Panc1 (cell line): ENCODE results near the gene ROBO3. TPM values are rescaled to one million over a fixed set of nuclear protein-coding genes. Genes with fewer than 3 reads are reported as not detected.

ENCODE experiments used
- ATAC-seq: fragments of 200-7000 bp; cut with Tn5 transposase; 2 replicates; pipeline ENCODE4 v1.9.1; 2020; ENCODE audit warnings: mild to moderate bottlenecking, moderate library complexity
- BruUV-seq: library from RNA; stranded (reverse); fragments of 400-500 nt; replicated peaks from 2 replicates; lab custom pipeline; 2021; lab: Mats Ljungman, UMichigan
- CTCF ChIA-PET: fragments of 300-600 bp; sonication (Branson Sonifier 250); formaldehyde crosslinking; loops from one replicate; lab custom pipeline; 2022; ENCODE audit warnings: antibody characterized with exemption; lab: Charles Lee
- POLR2A ChIA-PET: fragments of 300-600 bp; sonication (Branson Sonifier 250); formaldehyde crosslinking; loops from one replicate; lab custom pipeline; 2022; ENCODE audit warnings: antibody characterized with exemption; lab: Charles Lee
- DNase-seq: peaks from one replicate; pipeline ENCODE4 v3.0.0-alpha.2; 2010; ENCODE audit warnings: low read depth, low spot score
- H3K27ac ChIP-seq: 2 replicates; pipeline ENCODE4 v1.5.1; 2011; ENCODE audit warnings: mild to moderate bottlenecking, low read length, inconsistent platforms
- H3K27me3 ChIP-seq: fragments of 200-500 bp; sonication (Bioruptor generic); 2 replicates; pipeline ENCODE4 v1.6.0; 2014; ENCODE audit warnings: low read length, inconsistent platforms; ENCODE audit not compliant: control insufficient read depth, insufficient read depth
- H3K36me3 ChIP-seq: fragments of 200-500 bp; sonication (Bioruptor generic); 2 replicates; pipeline ENCODE4 v1.5.1; 2014; ENCODE audit warnings: inconsistent platforms, mild to moderate bottlenecking, low read length, moderate library complexity; ENCODE audit not compliant: control insufficient read depth, insufficient read depth
- H3K4me1 ChIP-seq: 2 replicates; pipeline ENCODE4 v1.5.1; 2011; ENCODE audit warnings: inconsistent platforms, mild to moderate bottlenecking, low read length, moderate library complexity; ENCODE audit not compliant: control insufficient read depth, insufficient read depth
- H3K4me3 ChIP-seq, 2 experiments: 2 replicates each; pipeline ENCODE4 v1.5.1; 2011 to 2012; ENCODE audit warnings: low read depth in 2 of 2, low read length in 2 of 2, mild to moderate bottlenecking in 2 of 2, inconsistent platforms in 1 of 2, moderate library complexity in 1 of 2
- H3K9me3 ChIP-seq: fragments of 200-500 bp; sonication (Bioruptor generic); 2 replicates; pipeline ENCODE4 v1.5.1; 2014; ENCODE audit warnings: low read depth, mild to moderate bottlenecking, inconsistent platforms, low read length, moderate library complexity; ENCODE audit not compliant: control insufficient read depth, insufficient read depth
- POLR2AphosphoS5 ChIP-seq: IDR thresholded peaks from 2 replicates; pipeline ENCODE4 v1.6.1; 2012; ENCODE audit warnings: mild to moderate bottlenecking, low read depth, low read length, moderate library complexity
- SIN3A ChIP-seq: IDR thresholded peaks from 2 replicates; pipeline ENCODE4 v1.6.1; 2012; ENCODE audit warnings: low read depth, mild to moderate bottlenecking, low read length, moderate library complexity, borderline replicate concordance; ENCODE audit not compliant: insufficient read depth
- TCF7L2 ChIP-seq: IDR thresholded peaks from 2 replicates; pipeline ENCODE4 v1.6.1; 2011; ENCODE audit warnings: mild to moderate bottlenecking, low read depth, low read length, inconsistent platforms
- in situ Hi-C: cut with HindIII; loops from 2 replicates; pipeline ENCODE4 v1.10.0; 2016; ENCODE audit warnings: low sequenced_read_pairs, low pct_unique_long_range_greater_than_20kb
- intact Hi-C: fragments of 100-400 bp; cut with micrococcal nuclease; formaldehyde crosslinking; loops from one replicate; pipeline ENCODE4 v1.10.0; 2022; ENCODE audit not compliant: unreplicated experiment
- total RNA-seq: library from RNA; stranded (reverse); gene quantifications from one replicate; pipeline ENCODE4 v1.2.1, GENCODE V29; 2021; ENCODE audit not compliant: unreplicated experiment
- TF ChIP-seq, protein P1 (sequence below), 2 experiments: IDR thresholded peaks; 2 replicates each; pipeline ENCODE4 v1.6.1; 2011 to 2012; ENCODE audit warnings: low read depth in 2 of 2, control low read depth in 1 of 2, low read length in 1 of 2, mild to moderate bottlenecking in 1 of 2, moderate library complexity in 1 of 2; ENCODE audit not compliant: insufficient read depth in 1 of 2
- TF ChIP-seq, protein P2 (sequence below): fragments of 450-650 bp; IDR thresholded peaks from 2 replicates; pipeline ENCODE4 v1.5.1; 2017; ENCODE audit warnings: mild to moderate bottlenecking

Gene ROBO3
- total RNA-seq, 1 experiment from 2014 or later, result 12.0 TPM

DNA sequence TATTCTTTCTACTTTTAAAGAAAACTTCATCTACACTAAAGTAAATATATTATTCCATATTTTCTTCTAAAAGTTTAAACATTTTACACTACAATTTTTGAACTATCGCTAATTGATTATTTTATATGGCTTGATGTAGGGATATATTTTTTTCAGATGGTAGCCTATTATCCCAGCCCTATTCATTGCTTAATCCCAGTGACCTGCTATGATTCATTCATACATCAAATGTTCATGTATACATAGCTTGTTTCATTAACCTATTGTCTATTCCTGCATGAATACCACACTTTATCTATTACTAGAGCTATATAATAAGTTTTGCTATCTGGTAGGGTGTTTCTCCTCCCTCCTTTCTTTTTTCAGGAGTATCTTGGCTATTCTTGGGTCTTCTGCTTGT, 37.4 kb downstream of the ROBO3 start:
- TF ChIP-seq POLR2AphosphoS5 (no peak), TCF7L2 (no peak), SIN3A (no peak)
- TF ChIP-seq, protein P1, sequence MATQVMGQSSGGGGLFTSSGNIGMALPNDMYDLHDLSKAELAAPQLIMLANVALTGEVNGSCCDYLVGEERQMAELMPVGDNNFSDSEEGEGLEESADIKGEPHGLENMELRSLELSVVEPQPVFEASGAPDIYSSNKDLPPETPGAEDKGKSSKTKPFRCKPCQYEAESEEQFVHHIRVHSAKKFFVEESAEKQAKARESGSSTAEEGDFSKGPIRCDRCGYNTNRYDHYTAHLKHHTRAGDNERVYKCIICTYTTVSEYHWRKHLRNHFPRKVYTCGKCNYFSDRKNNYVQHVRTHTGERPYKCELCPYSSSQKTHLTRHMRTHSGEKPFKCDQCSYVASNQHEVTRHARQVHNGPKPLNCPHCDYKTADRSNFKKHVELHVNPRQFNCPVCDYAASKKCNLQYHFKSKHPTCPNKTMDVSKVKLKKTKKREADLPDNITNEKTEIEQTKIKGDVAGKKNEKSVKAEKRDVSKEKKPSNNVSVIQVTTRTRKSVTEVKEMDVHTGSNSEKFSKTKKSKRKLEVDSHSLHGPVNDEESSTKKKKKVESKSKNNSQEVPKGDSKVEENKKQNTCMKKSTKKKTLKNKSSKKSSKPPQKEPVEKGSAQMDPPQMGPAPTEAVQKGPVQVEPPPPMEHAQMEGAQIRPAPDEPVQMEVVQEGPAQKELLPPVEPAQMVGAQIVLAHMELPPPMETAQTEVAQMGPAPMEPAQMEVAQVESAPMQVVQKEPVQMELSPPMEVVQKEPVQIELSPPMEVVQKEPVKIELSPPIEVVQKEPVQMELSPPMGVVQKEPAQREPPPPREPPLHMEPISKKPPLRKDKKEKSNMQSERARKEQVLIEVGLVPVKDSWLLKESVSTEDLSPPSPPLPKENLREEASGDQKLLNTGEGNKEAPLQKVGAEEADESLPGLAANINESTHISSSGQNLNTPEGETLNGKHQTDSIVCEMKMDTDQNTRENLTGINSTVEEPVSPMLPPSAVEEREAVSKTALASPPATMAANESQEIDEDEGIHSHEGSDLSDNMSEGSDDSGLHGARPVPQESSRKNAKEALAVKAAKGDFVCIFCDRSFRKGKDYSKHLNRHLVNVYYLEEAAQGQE (IDR thresholded peaks at IDR 0.05; ENCODE audit: insufficient read depth in 1 of 2, low read depth in 2 of 2, low read length in 1 of 2), result no peak
- TF ChIP-seq, protein P2, sequence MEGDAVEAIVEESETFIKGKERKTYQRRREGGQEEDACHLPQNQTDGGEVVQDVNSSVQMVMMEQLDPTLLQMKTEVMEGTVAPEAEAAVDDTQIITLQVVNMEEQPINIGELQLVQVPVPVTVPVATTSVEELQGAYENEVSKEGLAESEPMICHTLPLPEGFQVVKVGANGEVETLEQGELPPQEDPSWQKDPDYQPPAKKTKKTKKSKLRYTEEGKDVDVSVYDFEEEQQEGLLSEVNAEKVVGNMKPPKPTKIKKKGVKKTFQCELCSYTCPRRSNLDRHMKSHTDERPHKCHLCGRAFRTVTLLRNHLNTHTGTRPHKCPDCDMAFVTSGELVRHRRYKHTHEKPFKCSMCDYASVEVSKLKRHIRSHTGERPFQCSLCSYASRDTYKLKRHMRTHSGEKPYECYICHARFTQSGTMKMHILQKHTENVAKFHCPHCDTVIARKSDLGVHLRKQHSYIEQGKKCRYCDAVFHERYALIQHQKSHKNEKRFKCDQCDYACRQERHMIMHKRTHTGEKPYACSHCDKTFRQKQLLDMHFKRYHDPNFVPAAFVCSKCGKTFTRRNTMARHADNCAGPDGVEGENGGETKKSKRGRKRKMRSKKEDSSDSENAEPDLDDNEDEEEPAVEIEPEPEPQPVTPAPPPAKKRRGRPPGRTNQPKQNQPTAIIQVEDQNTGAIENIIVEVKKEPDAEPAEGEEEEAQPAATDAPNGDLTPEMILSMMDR, result no peak
- Histone ChIP-seq H3K4me1 (0 out of 2 replicates have a peak, but pooled peaks cover 3% of the 10 kb centered on the region), H3K27ac (no peak overlapping the region), H3K9me3 (no peaks in the 10 kb centered on the region), H3K36me3 (no peaks in the 10 kb centered on the region), H3K27me3 (peaks cover 30% of the 10 kb centered on the region), H3K4me3 (no peak overlapping the region)
- BruUV-seq, result no TSS peak
- in situ Hi-C loops (no loop called here), intact Hi-C loops (no loop called here)
- ChIA-PET POLR2A (interaction anchor here (0.9 kb wide), 1 partner anchor 20 kb away, joined by 8 read pairs; no protein-coding TSS in a partner anchor), CTCF (no interaction called here)
- DNase-seq, result no peak
- no peak for ATAC-seq

DNA sequence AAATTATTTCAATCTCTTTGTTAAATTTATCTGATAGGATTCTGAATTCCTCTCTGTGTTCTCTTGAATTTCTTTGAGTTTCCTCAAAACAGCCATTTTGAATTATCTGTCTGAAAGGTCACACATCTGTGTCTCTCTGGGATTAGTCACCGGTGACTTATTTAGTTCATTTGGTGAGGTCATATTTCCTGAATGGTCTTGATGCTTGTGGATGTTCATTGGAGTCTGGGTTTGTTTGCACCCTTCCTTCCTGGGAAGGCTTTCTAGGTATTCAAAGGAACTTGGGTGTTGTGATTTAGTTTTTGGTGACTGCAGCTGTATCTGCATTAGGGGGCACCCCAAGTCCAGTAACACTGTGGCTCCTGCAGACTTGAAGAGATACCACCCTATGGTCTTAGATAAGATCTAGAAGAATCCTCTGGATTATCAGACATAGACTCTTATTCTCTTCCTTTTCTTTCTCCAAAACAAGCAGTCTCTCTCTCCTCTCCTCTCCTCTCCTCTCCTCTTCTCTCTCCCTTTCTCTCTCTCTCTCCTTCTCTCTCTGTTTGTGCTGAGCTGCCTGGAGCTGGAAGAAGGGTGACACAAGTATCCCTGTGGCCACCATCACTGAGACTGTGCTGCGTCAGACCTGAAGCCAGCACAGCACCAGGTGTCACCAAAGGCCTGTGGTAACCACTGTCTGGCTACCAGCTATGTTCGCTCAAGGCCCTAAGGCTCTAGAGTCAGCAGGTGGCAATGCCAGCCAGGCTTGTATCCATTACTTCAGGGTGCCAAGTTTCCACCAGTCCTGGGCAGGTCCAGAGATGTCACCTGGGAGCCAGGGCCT, 50.5 kb downstream of the ROBO3 start:
- no peak overlapping the region for H3K4me3 ChIP-seq
- no peaks in the 10 kb centered on the region; the same call in 1 of the 2 replicates for H3K27me3 ChIP-seq
- H3K27ac ChIP-seq, result no peak overlapping the region
- ATAC-seq, result no peak
- intact Hi-C loops (loop anchor here (10.0 kb wide), 1 partner anchor 119 kb away; no protein-coding TSS in a partner anchor), in situ Hi-C loops (no loop called here)
- BruUV-seq, result no TSS peak
- H3K36me3 ChIP-seq, result no peaks in the 10 kb centered on the region
- TF ChIP-seq SIN3A, result no peak
- TF ChIP-seq, protein P1 (IDR thresholded peaks at IDR 0.05; ENCODE audit: insufficient read depth in 1 of 2, low read depth in 2 of 2, low read length in 1 of 2), result no peak
- TF ChIP-seq, protein P2, result no peak
- no peak for TF ChIP-seq TCF7L2
- no peak for TF ChIP-seq POLR2AphosphoS5
- POLR2A ChIA-PET, result no interaction called here
- CTCF ChIA-PET, result no interaction called here
- no peaks in the 10 kb centered on the region for H3K9me3 ChIP-seq
- DNase-seq, result no peak
- H3K4me1 ChIP-seq, result no peaks in the 10 kb centered on the region
